ENCODE results near the gene CCDC30. TPM values are rescaled to one million over a fixed set of nuclear protein-coding genes. Genes with fewer than 3 reads are reported as not detected.

CCDC30 gene
- total RNA-seq, 2 experiments from 2014 or later, result 1.2 to 1.3 TPM

DNA sequence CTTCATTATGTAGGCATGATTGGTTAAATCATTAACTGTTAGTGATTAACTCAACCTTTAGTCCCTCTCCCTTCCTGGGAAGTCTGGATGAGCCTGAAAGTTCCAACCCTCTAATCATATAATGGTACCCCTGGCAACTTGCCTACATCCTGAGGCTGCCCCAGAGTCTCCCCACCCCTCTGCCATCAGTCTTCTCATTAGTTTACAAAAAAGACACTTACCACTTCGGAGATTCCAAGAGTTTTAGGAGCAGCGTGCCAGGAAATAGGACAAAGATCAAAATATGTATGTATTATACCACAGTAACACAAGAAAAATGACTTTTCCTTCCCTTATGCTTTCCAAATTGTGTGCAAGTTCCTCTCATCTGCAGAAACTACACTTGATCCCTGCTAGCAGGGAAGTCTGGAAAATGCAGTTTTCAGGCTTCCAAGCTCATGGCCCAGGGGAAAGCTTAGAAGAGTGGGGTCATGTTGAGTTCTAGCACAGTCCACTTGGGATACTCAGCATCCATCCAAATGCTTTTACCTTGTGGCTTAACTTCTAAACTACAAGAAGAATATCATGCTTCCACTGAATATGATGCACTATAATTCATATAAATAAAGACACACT, 130.5 kb downstream of the CCDC30 start:
- TF ChIP-seq, protein P1, sequence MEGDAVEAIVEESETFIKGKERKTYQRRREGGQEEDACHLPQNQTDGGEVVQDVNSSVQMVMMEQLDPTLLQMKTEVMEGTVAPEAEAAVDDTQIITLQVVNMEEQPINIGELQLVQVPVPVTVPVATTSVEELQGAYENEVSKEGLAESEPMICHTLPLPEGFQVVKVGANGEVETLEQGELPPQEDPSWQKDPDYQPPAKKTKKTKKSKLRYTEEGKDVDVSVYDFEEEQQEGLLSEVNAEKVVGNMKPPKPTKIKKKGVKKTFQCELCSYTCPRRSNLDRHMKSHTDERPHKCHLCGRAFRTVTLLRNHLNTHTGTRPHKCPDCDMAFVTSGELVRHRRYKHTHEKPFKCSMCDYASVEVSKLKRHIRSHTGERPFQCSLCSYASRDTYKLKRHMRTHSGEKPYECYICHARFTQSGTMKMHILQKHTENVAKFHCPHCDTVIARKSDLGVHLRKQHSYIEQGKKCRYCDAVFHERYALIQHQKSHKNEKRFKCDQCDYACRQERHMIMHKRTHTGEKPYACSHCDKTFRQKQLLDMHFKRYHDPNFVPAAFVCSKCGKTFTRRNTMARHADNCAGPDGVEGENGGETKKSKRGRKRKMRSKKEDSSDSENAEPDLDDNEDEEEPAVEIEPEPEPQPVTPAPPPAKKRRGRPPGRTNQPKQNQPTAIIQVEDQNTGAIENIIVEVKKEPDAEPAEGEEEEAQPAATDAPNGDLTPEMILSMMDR (IDR thresholded peaks at IDR 0.05), result no peak
- Histone ChIP-seq H3K4me1 (ENCODE audit: insufficient read depth, low read length) (no peaks in the 10 kb centered on the region), H3K4me3 (ENCODE audit: low read length) (no peak overlapping the region), H3K36me3 (ENCODE audit: insufficient read depth, low read length) (no peaks in the 10 kb centered on the region), H3K9me3 (ENCODE audit: control insufficient read depth in 1 of 2, insufficient read depth in 1 of 2, low read length in 2 of 2) (no peaks in the 10 kb centered on the region), H3K27me3 (ENCODE audit: control insufficient read depth in 1 of 2, insufficient read depth in 2 of 2, low read length in 2 of 2) (no peaks in the 10 kb centered on the region), H3K27ac (ENCODE audit: low read depth in 1 of 2, low read length in 2 of 2) (no peak overlapping the region)
- ChIA-PET POLR2A (interaction anchor here (0.6 kb wide), 1 partner anchor 27 kb away, joined by 3 read pairs; no protein-coding TSS in a partner anchor), CTCF (no interaction called here)
- DNase-seq (no peak), ATAC-seq (ENCODE audit: poor library complexity) (no peak)
- H3K4me1 Mint-ChIP-seq (ENCODE audit: low read depth), result no peaks in the 10 kb centered on the region
- intact Hi-C loops (cut with DNase I, micrococcal nuclease), result no loop called here
- peaks cover 21% of the 10 kb centered on the region for H3K36me3 Mint-ChIP-seq (ENCODE audit: low read depth)
- no peaks in the 10 kb centered on the region for H3K27me3 Mint-ChIP-seq
- H3K27ac Mint-ChIP-seq, result no peak overlapping the region
- H3K4me3 Mint-ChIP-seq, result no peak overlapping the region
- H3K9me3 Mint-ChIP-seq, result no peaks in the 10 kb centered on the region

GRCh38 chr1:42601472-42601871, 138.4 kb downstream of the CCDC30 start:
- Mint-ChIP-seq H3K27ac (no peak overlapping the region), H3K4me3 (no peak overlapping the region), H3K36me3 (ENCODE audit: low read depth) (no peaks in the 10 kb centered on the region), H3K27me3 (no peaks in the 10 kb centered on the region), H3K9me3 (peaks cover 2% of the 10 kb centered on the region), H3K4me1 (ENCODE audit: low read depth) (no peaks in the 10 kb centered on the region)
- Histone ChIP-seq H3K36me3 (ENCODE audit: insufficient read depth, low read length) (no peaks in the 10 kb centered on the region), H3K27ac (ENCODE audit: low read depth in 1 of 2, low read length in 2 of 2) (no peak overlapping the region), H3K27me3 (ENCODE audit: control insufficient read depth in 1 of 2, insufficient read depth in 2 of 2, low read length in 2 of 2) (no peaks in the 10 kb centered on the region), H3K4me3 (ENCODE audit: low read length) (no peak overlapping the region), H3K9me3 (ENCODE audit: control insufficient read depth in 1 of 2, insufficient read depth in 1 of 2, low read length in 2 of 2) (no peaks in the 10 kb centered on the region), H3K4me1 (ENCODE audit: insufficient read depth, low read length) (no peaks in the 10 kb centered on the region)
- intact Hi-C loops (cut with DNase I, micrococcal nuclease), result no loop called here
- ATAC-seq (ENCODE audit: poor library complexity) (no peak), DNase-seq (no peak)
- ChIA-PET CTCF (interaction anchor here (0.7 kb wide), 1 partner anchor 26 kb away, joined by 3 read pairs; no protein-coding TSS in a partner anchor), POLR2A (no interaction called here)
- TF ChIP-seq, protein P1 (IDR thresholded peaks at IDR 0.05), result no peak

GRCh38 chr1:42613803-42614131, 150.7 kb downstream of the CCDC30 start:
- no peak overlapping the region for H3K27ac Mint-ChIP-seq
- intact Hi-C loops (cut with DNase I, micrococcal nuclease), result no loop called here

More at GRCh38 chr1:42613803-42614131, 150.7 kb downstream of the CCDC30 start:
- no peak for DNase-seq
- Histone ChIP-seq H3K36me3 (ENCODE audit: insufficient read depth, low read length) (no peaks in the 10 kb centered on the region), H3K4me1 (ENCODE audit: insufficient read depth, low read length) (no peaks in the 10 kb centered on the region), H3K4me3 (ENCODE audit: low read length) (no peak overlapping the region), H3K27ac (ENCODE audit: low read depth in 1 of 2, low read length in 2 of 2) (no peak overlapping the region), H3K9me3 (ENCODE audit: control insufficient read depth in 1 of 2, insufficient read depth in 1 of 2, low read length in 2 of 2) (no peaks in the 10 kb centered on the region), H3K27me3 (ENCODE audit: control insufficient read depth in 1 of 2, insufficient read depth in 2 of 2, low read length in 2 of 2) (no peaks in the 10 kb centered on the region)
- Mint-ChIP-seq H3K4me1 (ENCODE audit: low read depth) (no peaks in the 10 kb centered on the region), H3K4me3 (no peak overlapping the region), H3K27me3 (no peaks in the 10 kb centered on the region), H3K36me3 (ENCODE audit: low read depth) (no peaks in the 10 kb centered on the region), H3K9me3 (no peaks in the 10 kb centered on the region)
- no peak for ATAC-seq (ENCODE audit: poor library complexity)
- CTCF ChIA-PET, result no interaction called here
- TF ChIP-seq, protein P1 (IDR thresholded peaks at IDR 0.05), result no peak
- POLR2A ChIA-PET, result no interaction called here

Measured in CD4-positive, alpha-beta T cell (primary cell).